DND-41 (cell line): ENCODE data around the gene POP5.

Experiments
- EZH2 ChIP-seq: IDR thresholded peaks from 3 replicates; pipeline ENCODE4 v1.6.1; 2012; ENCODE audit warnings: borderline replicate concordance, low read depth, mild to moderate bottlenecking, moderate library complexity, low read length, inconsistent platforms; ENCODE audit not compliant: severe bottlenecking
- TF ChIP-seq, protein P1 (sequence below): IDR thresholded peaks from 2 replicates; pipeline ENCODE4 v1.5.1; 2012; ENCODE audit warnings: borderline replicate concordance, low read length, moderate library complexity, mild to moderate bottlenecking; ENCODE audit not compliant: poor library complexity, severe bottlenecking; ENCODE audit errors: extremely low read depth

DNA sequence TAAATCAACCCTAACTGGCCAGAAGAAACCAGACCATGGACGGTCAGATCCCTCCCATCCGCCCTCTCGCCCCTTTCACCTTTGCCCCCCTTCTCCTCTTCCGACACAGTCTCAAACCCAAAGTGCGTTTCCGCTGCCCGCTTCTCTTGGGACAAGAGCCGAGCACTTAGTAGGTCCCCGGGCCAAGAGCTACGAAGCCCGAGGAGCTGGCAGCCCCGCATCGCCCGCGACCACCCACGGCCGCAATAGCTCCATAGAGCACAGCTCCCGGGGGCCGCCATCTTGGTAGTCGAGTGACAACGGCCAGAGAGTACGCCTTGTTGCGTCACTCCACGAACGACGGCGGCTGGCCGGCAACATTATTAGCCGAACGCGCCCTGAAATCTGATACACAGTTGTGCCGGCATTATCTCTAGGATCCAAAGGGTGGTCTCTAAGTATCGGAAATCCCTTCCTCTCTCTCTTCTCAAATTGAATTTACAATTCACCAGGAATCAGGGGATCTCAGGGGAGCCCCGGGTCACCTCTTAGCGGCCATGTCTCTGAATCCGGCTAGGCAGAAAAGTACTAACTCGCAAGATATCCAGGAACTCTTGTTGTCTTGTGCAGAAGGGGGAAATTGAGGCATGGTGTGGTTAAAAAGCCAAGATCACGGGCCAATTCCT lies 52.2 kb downstream of the POP5 start, which contains the start of gene COQ5:
- TF ChIP-seq, protein P1, sequence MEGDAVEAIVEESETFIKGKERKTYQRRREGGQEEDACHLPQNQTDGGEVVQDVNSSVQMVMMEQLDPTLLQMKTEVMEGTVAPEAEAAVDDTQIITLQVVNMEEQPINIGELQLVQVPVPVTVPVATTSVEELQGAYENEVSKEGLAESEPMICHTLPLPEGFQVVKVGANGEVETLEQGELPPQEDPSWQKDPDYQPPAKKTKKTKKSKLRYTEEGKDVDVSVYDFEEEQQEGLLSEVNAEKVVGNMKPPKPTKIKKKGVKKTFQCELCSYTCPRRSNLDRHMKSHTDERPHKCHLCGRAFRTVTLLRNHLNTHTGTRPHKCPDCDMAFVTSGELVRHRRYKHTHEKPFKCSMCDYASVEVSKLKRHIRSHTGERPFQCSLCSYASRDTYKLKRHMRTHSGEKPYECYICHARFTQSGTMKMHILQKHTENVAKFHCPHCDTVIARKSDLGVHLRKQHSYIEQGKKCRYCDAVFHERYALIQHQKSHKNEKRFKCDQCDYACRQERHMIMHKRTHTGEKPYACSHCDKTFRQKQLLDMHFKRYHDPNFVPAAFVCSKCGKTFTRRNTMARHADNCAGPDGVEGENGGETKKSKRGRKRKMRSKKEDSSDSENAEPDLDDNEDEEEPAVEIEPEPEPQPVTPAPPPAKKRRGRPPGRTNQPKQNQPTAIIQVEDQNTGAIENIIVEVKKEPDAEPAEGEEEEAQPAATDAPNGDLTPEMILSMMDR, result no peak
- no peak for TF ChIP-seq EZH2
